K562 (cell line): ENCODE measurements around the gene E2F2. TPM values are rescaled to one million over a fixed set of nuclear protein-coding genes. Genes with fewer than 3 reads are reported as not detected.

Experiments
- ADNP ChIP-seq: fragments of 200-800 bp; sonication (Bioruptor generic); IDR thresholded peaks from 2 replicates; pipeline ENCODE4 v1.6.1; 2016; ENCODE audit warnings: missing genetic modification characterization, missing compliant biosample characterization
- CBX8 ChIP-seq: fragments of 200-600 bp; sonication (generic); IDR thresholded peaks from 2 replicates; pipeline ENCODE4 v1.6.1; 2012; ENCODE audit warnings: borderline replicate concordance, mixed run types, low read depth, mild to moderate bottlenecking, moderate library complexity, mixed read lengths, low read length, control low read depth, inconsistent platforms; ENCODE audit not compliant: poor library complexity, severe bottlenecking; ENCODE audit errors: extremely low read depth
- ETV5 ChIP-seq: sonication (generic); formaldehyde crosslinking; IDR thresholded peaks from 2 replicates; pipeline ENCODE4 v1.4.0; 2020; ENCODE audit warnings: low read depth, mild to moderate bottlenecking, missing genetic modification reagents
- GABPA ChIP-seq: fragments of 200-800 bp; sonication (Bioruptor generic); conservative IDR thresholded peaks from 2 replicates; pipeline ENCODE4 v1.6.1; 2016; ENCODE audit warnings: low read depth, missing genetic modification characterization, missing compliant biosample characterization
- HLTF ChIP-seq: fragments of 450-650 bp; IDR thresholded peaks from 2 replicates; pipeline ENCODE4 v1.6.1; 2016
- MBD2 ChIP-seq: sonication (generic); IDR thresholded peaks from 2 replicates; pipeline ENCODE4 v1.6.1; 2016; ENCODE audit warnings: low read depth, borderline replicate concordance
- MCM7 ChIP-seq, 2 experiments: fragments of 450-650 bp; IDR thresholded peaks; 2 replicates each; pipeline ENCODE4 v1.6.1; 2016 to 2018
- MEF2D ChIP-seq: conservative IDR thresholded peaks from 2 replicates; pipeline ENCODE4 v1.6.1; 2016; ENCODE audit warnings: low read depth, missing genetic modification characterization, missing compliant biosample characterization
- NBN ChIP-seq: fragments of 450-650 bp; IDR thresholded peaks from 2 replicates; pipeline ENCODE4 v1.6.1; 2016; ENCODE audit warnings: low read depth, mild to moderate bottlenecking
- POLR2AphosphoS5 ChIP-seq: IDR thresholded peaks from 2 replicates; pipeline ENCODE4 v1.6.1; 2011; ENCODE audit warnings: mild to moderate bottlenecking, low read depth, low read length, moderate library complexity; ENCODE audit not compliant: control insufficient read depth, insufficient read depth
- SIRT6 ChIP-seq: IDR thresholded peaks from one replicate; pipeline ENCODE4 v1.6.1; 2012; ENCODE audit warnings: low read depth, mild to moderate bottlenecking, control low read depth, inconsistent platforms, low read length, moderate library complexity
- TFAM ChIP-seq: fragments of 250-450 bp; sonication (Bioruptor Pico); conservative IDR thresholded peaks from 2 replicates; pipeline ENCODE4 v1.5.0; 2021; ENCODE audit warnings: mild to moderate bottlenecking, moderate library complexity
- THRAP3 ChIP-seq: fragments of 450-650 bp; IDR thresholded peaks from 2 replicates; pipeline ENCODE4 v1.6.1; 2016; ENCODE audit warnings: mild to moderate bottlenecking, inconsistent platforms, borderline replicate concordance
- TOE1 ChIP-seq, 2 experiments: fragments of 450-650 bp in 1 of 2; sonication (generic) in 1 of 2; formaldehyde crosslinking in 1 of 2; IDR thresholded peaks; 2 replicates each; pipeline versions ENCODE4 v1.7.1 to v1.8.0; 2016 to 2022; ENCODE audit warnings: borderline replicate concordance in 2 of 2, mild to moderate bottlenecking in 2 of 2, antibody characterized with exemption in 1 of 2, inconsistent platforms in 1 of 2, low read depth in 1 of 2, missing genetic modification reagents in 1 of 2, moderate library complexity in 1 of 2
- ZNF133 ChIP-seq: fragments of 250-450 bp; sonication (Bioruptor Pico); IDR thresholded peaks from 2 replicates; pipeline ENCODE4 v1.4.0; 2020; ENCODE audit warnings: mild to moderate bottlenecking
- ZNF197 ChIP-seq: fragments of 200-800 bp; sonication (Bioruptor generic); IDR thresholded peaks from 2 replicates; pipeline ENCODE4 v1.6.1; 2016; ENCODE audit warnings: low read depth, missing genetic modification characterization, missing compliant biosample characterization
- ZNF589 ChIP-seq: fragments of 200-800 bp; sonication (Bioruptor generic); IDR thresholded peaks from 2 replicates; pipeline ENCODE4 v1.6.1; 2016; ENCODE audit warnings: low read depth, missing genetic modification characterization, missing compliant biosample characterization
- polyA plus RNA-seq, 8 experiments: library from polyadenylated mRNA; depleted of rRNA in 4 of 8; stranded (reverse) in 5 of 8; unstranded in 3 of 8; fragments of >200 nt; fragmentation: Nextera tagmentation in 2 of 8; fragmentation: Illumina TruSeq in 1 of 8; extraction: Ambion mirVana in 2 of 8; extraction: Trizol in 1 of 8; gene quantifications; 2 replicates each; pipeline versions ENCODE4 v1.2.1 to v1.2.3, GENCODE V29; 2011 to 2014; ENCODE audit warnings: inconsistent platforms in 1 of 8, missing spikeins in 1 of 8
- total RNA-seq, 7 experiments: library from RNA; depleted of rRNA in 6 of 7; stranded (reverse); fragments of >200 nt in 6 of 7; fragmentation: Illumina TruSeq in 2 of 7; extraction: Trizol in 2 of 7; gene quantifications; 2 replicates each; pipeline versions ENCODE4 v1.2.1 to v1.2.3, GENCODE V29; 2011 to 2021; ENCODE audit warnings: low replicate concordance in 1 of 7
- TF ChIP-seq, protein P1 (sequence below): fragments of 250-450 bp; sonication (Bioruptor Pico); IDR thresholded peaks from 2 replicates; pipeline ENCODE4 v1.6.1; 2021; ENCODE audit warnings: mild to moderate bottlenecking
- TF ChIP-seq, protein P2 (sequence below): fragments of 250-450 bp; sonication (Bioruptor Pico); IDR thresholded peaks from 2 replicates; pipeline ENCODE4 v1.4.0; 2020; ENCODE audit warnings: mild to moderate bottlenecking, moderate library complexity
- TF ChIP-seq, protein P3 (sequence below): sonication (generic); formaldehyde crosslinking; IDR thresholded peaks from 2 replicates; pipeline ENCODE4 v1.8.1; 2022; ENCODE audit warnings: missing genetic modification reagents

The E2F2 gene
- total and polyA plus RNA-seq, 9 of the 15 experiments (the other 6 are each of a cell fraction or from before 2014, with no cell fraction given) = 3.1 to 25.3 (median 11.4) TPM

DNA sequence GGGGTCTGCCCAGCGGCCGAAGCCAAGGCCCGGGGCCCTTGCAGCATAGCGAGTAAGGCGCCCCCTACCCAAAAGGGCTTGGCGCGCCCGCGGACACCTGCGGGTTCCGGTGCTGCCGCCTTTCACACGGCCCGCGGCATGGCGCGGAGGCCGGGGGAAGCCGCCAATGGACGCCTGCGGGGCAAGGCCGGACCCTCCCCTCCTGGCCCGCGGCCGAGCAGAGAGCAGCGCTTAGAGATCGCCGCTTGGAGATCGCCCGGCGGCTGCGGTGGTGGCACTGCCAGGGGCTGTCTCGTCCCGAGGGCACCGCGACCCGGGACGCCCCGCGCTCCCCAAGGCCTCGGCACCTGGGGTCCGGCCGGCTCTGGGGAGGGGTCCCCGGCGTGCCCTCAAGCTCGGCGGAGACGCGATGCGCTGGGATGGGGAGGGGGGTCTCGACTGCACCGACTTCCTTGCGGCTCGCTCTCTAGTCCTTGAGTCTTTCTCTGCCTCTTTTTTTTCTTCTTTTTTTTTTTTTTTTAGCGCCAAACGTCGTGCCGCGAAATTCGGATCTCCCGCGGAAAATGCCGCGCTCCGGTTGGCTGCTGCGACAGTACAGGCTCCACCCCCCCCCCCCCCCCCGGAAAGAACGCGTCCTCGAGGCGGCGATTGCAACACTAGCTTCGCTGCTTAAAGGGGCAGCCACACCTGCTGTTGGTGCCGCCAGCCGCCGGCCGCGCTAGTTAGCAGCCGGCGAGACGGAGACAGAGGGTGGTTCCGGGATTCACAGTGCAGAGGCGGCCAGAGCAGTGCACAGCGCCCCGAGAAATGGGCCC lies at the start of gene E2F2 (continued):
- TF ChIP-seq ADNP (peak; percentile 63; the same call in 1 of the 2 replicates), ZNF133 (CRISPR knock-in tag) (no peak), TFAM (CRISPR knock-in tag) (no peak), SIRT6 (no peak), ETV5 (peak; percentile 71), NBN (no peak), HLTF (no peak), MCM7 (IDR thresholded peaks at IDR 0.05) (no peak), TOE1 (IDR thresholded peaks at IDR 0.05; ENCODE audit: borderline replicate concordance) (peak; percentile 77; the same call in 1 of the 2 replicates), TOE1 (CRISPR knock-in tag; IDR thresholded peaks at IDR 0.05; ENCODE audit: borderline replicate concordance, low read depth) (no peak), THRAP3 (no peak), GABPA (tag) (peak; percentile 68), POLR2AphosphoS5 (peak; percentile 35; the same call in 1 of the 2 replicates), CBX8 (no peak), MBD2 (peak; percentile 22; the same call in 1 of the 2 replicates), MEF2D (tag) (no peak), ZNF589 (peak; percentile 70; the same call in 1 of the 2 replicates), ZNF197 (CRISPR knock-in tag) (0 out of 2 replicates have a peak, but pooled peaks have one; percentile 33)
- TF ChIP-seq, protein P1, sequence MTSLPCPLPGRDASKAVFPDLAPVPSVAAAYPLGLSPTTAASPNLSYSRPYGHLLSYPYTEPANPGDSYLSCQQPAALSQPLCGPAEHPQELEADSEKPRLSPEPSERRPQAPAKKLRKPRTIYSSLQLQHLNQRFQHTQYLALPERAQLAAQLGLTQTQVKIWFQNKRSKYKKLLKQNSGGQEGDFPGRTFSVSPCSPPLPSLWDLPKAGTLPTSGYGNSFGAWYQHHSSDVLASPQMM (CRISPR knock-in tag) = no peak
- TF ChIP-seq, protein P2, sequence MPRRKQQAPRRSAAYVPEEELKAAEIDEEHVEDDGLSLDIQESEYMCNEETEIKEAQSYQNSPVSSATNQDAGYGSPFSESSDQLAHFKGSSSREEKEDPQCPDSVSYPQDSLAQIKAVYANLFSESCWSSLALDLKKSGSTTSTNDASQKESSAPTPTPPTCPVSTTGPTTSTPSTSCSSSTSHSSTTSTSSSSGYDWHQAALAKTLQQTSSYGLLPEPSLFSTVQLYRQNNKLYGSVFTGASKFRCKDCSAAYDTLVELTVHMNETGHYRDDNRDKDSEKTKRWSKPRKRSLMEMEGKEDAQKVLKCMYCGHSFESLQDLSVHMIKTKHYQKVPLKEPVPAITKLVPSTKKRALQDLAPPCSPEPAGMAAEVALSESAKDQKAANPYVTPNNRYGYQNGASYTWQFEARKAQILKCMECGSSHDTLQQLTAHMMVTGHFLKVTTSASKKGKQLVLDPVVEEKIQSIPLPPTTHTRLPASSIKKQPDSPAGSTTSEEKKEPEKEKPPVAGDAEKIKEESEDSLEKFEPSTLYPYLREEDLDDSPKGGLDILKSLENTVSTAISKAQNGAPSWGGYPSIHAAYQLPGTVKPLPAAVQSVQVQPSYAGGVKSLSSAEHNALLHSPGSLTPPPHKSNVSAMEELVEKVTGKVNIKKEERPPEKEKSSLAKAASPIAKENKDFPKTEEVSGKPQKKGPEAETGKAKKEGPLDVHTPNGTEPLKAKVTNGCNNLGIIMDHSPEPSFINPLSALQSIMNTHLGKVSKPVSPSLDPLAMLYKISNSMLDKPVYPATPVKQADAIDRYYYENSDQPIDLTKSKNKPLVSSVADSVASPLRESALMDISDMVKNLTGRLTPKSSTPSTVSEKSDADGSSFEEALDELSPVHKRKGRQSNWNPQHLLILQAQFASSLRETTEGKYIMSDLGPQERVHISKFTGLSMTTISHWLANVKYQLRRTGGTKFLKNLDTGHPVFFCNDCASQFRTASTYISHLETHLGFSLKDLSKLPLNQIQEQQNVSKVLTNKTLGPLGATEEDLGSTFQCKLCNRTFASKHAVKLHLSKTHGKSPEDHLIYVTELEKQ = no peak
- TF ChIP-seq, protein P3, sequence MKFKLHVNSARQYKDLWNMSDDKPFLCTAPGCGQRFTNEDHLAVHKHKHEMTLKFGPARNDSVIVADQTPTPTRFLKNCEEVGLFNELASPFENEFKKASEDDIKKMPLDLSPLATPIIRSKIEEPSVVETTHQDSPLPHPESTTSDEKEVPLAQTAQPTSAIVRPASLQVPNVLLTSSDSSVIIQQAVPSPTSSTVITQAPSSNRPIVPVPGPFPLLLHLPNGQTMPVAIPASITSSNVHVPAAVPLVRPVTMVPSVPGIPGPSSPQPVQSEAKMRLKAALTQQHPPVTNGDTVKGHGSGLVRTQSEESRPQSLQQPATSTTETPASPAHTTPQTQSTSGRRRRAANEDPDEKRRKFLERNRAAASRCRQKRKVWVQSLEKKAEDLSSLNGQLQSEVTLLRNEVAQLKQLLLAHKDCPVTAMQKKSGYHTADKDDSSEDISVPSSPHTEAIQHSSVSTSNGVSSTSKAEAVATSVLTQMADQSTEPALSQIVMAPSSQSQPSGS = no peak
